ENCODE data around the gene TMEM178B. TPM values are rescaled to one million over a fixed set of nuclear protein-coding genes. Genes with fewer than 3 reads are reported as not detected.

Gene TMEM178B
- polyA plus RNA-seq, 1 donor (not counting 4 experiments of a cell fraction or from before 2014, with no cell fraction given): not detected

- Histone ChIP-seq H2AFZ (ENCODE audit: control insufficient read depth, low read length) (no peak overlapping the region), H3K27ac (ENCODE audit: control insufficient read depth, insufficient read depth, low read length) (no peak overlapping the region), H3K4me3 (ENCODE audit: control insufficient read depth in 2 of 3, extremely low read depth in 1 of 3, insufficient read depth in 2 of 3, low read depth in 1 of 3, low read length in 3 of 3) (no peak overlapping the region), H3K79me2 (ENCODE audit: control insufficient read depth, insufficient read depth, low read length) (no peaks in the 10 kb centered on the region), H3K4me1 (ENCODE audit: control insufficient read depth, extremely low read depth, insufficient read depth, low read length) (peaks cover 13% of the 10 kb centered on the region), H4K20me1 (ENCODE audit: control insufficient read depth, extremely low read depth, insufficient read depth, low read length) (no peaks in the 10 kb centered on the region), H3K4me2 (ENCODE audit: control insufficient read depth, extremely low read depth, insufficient read depth, low read depth, low read length) (no peak overlapping the region), H3K27me3 (ENCODE audit: control insufficient read depth, extremely low read depth, insufficient read depth, low read length) (no peaks in the 10 kb centered on the region), H3K9me1 (ENCODE audit: control insufficient read depth, extremely low read depth, insufficient read depth, low read length) (no peaks in the 10 kb centered on the region), H3K9ac (ENCODE audit: control insufficient read depth, extremely low read depth, insufficient read depth, low read length) (no peak overlapping the region), H3K9me3 (ENCODE audit: control insufficient read depth, low read depth, low read length) (no peaks in the 10 kb centered on the region), H3K36me3 (ENCODE audit: control insufficient read depth in 2 of 2, extremely low read depth in 1 of 2, insufficient read depth in 2 of 2, low read length in 2 of 2) (no peaks in the 10 kb centered on the region)
- no peak for FAIRE-seq
- DNase-seq (ENCODE audit: low read depth, low spot score): no peak
- TF ChIP-seq CTCF (optimal IDR thresholded peaks at IDR 0.05 in 1 of 3, IDR thresholded peaks at IDR 0.05 in 1 of 3, conservative IDR thresholded peaks at IDR 0.05 in 1 of 3; ENCODE audit: extremely low read depth in 1 of 3, insufficient read depth in 2 of 3, low read length in 3 of 3) (no peak), EZH2 (IDR thresholded peaks at IDR 0.05; ENCODE audit: low read length) (no peak)
- dilution Hi-C loops (cut with MboI; ENCODE audit: extremely low pct_ligation_motif_present, low sequenced_read_pairs): no loop called here
Observed at GRCh38 chr7:141456711-141457110, 382.8 kb downstream of the TMEM178B start.

GRCh38 chr7:141460781-141461715 is 387.2 kb downstream of the TMEM178B start:
- Histone ChIP-seq H3K27ac (ENCODE audit: control insufficient read depth, insufficient read depth, low read length) (peak overlapping the region; percentile 63), H3K4me1 (ENCODE audit: control insufficient read depth, extremely low read depth, insufficient read depth, low read length) (peaks cover 20% of the 10 kb centered on the region), H3K4me3 (ENCODE audit: control insufficient read depth in 2 of 3, extremely low read depth in 1 of 3, insufficient read depth in 2 of 3, low read depth in 1 of 3, low read length in 3 of 3) (peak overlapping the region in 1 of 3 experiments; percentile 22), H3K79me2 (ENCODE audit: control insufficient read depth, insufficient read depth, low read length) (no peaks in the 10 kb centered on the region), H3K9me1 (ENCODE audit: control insufficient read depth, extremely low read depth, insufficient read depth, low read length) (no peaks in the 10 kb centered on the region), H4K20me1 (ENCODE audit: control insufficient read depth, extremely low read depth, insufficient read depth, low read length) (no peaks in the 10 kb centered on the region), H3K4me2 (ENCODE audit: control insufficient read depth, extremely low read depth, insufficient read depth, low read depth, low read length) (peak overlapping the region; percentile 58), H3K36me3 (ENCODE audit: control insufficient read depth in 2 of 2, extremely low read depth in 1 of 2, insufficient read depth in 2 of 2, low read length in 2 of 2) (no peaks in the 10 kb centered on the region), H2AFZ (ENCODE audit: control insufficient read depth, low read length) (peak overlapping the region; percentile 74), H3K9ac (ENCODE audit: control insufficient read depth, extremely low read depth, insufficient read depth, low read length) (peak overlapping the region; percentile 23), H3K9me3 (ENCODE audit: control insufficient read depth, low read depth, low read length) (no peaks in the 10 kb centered on the region), H3K27me3 (ENCODE audit: control insufficient read depth, extremely low read depth, insufficient read depth, low read length) (no peaks in the 10 kb centered on the region)
- no peak for DNase-seq (ENCODE audit: low read depth, low spot score)
- peak; percentile 75 for FAIRE-seq
- no peak for TF ChIP-seq CTCF (optimal IDR thresholded peaks at IDR 0.05 in 1 of 3, IDR thresholded peaks at IDR 0.05 in 1 of 3, conservative IDR thresholded peaks at IDR 0.05 in 1 of 3; ENCODE audit: extremely low read depth in 1 of 3, insufficient read depth in 2 of 3, low read length in 3 of 3)
- no peak for TF ChIP-seq EZH2 (IDR thresholded peaks at IDR 0.05; ENCODE audit: low read length)
- dilution Hi-C loops (cut with MboI; ENCODE audit: extremely low pct_ligation_motif_present, low sequenced_read_pairs): no loop called here
